ENCODE data around the gene KHDRBS2.
"Not testable (repeated sequence)": the region's sequence is repeated elsewhere in the genome, so short reads cannot be mapped to it uniquely, and the experiment has no call there.

The KHDRBS2 gene

GRCh38 chr6:61817716-61818115 lies 468.3 kb downstream of the KHDRBS2 start:
- no peak for DNase-seq (ENCODE audit: low read depth)
- H3K4me3 ChIP-seq (ENCODE audit: low read depth, low read length) = no peak overlapping the region
- TF ChIP-seq MYC (IDR thresholded peaks at IDR 0.05; ENCODE audit: low read depth, low read length) (no peak), POLR2A (IDR thresholded peaks at IDR 0.05; ENCODE audit: extremely low read depth, insufficient read length) (no peak), MAX (IDR thresholded peaks at IDR 0.05; ENCODE audit: low read depth, low read length) (no peak), CTCF (IDR thresholded peaks at IDR 0.05; ENCODE audit: low read depth, low read length) (no peak)

GRCh38 chr6:61810047-61810446 lies 476.0 kb downstream of the KHDRBS2 start:
- no peak overlapping the region for H3K4me3 ChIP-seq (ENCODE audit: low read depth, low read length)
- DNase-seq (ENCODE audit: low read depth) = no peak
- TF ChIP-seq MYC (IDR thresholded peaks at IDR 0.05; ENCODE audit: low read depth, low read length) = no peak
- no peak for TF ChIP-seq POLR2A (IDR thresholded peaks at IDR 0.05; ENCODE audit: extremely low read depth, insufficient read length)
- TF ChIP-seq MAX (IDR thresholded peaks at IDR 0.05; ENCODE audit: low read depth, low read length) = no peak
- no peak for TF ChIP-seq CTCF (IDR thresholded peaks at IDR 0.05; ENCODE audit: low read depth, low read length)

- peak; percentile 45 for TF ChIP-seq CTCF (IDR thresholded peaks at IDR 0.05; ENCODE audit: low read depth, low read length)
- TF ChIP-seq POLR2A (IDR thresholded peaks at IDR 0.05; ENCODE audit: extremely low read depth, insufficient read length) = no peak
- peak; percentile 56 for DNase-seq (ENCODE audit: low read depth)
- H3K4me3 ChIP-seq (ENCODE audit: low read depth, low read length) = no peak overlapping the region
Measured at GRCh38 chr6:61809004-61809595, 476.9 kb downstream of the KHDRBS2 start.

GRCh38 chr6:61787998-61788397 lies 498.0 kb downstream of the KHDRBS2 start:
- no peak for TF ChIP-seq MYC (IDR thresholded peaks at IDR 0.05; ENCODE audit: low read depth, low read length)
- TF ChIP-seq MAX (IDR thresholded peaks at IDR 0.05; ENCODE audit: low read depth, low read length) = no peak
- no peak for TF ChIP-seq CTCF (IDR thresholded peaks at IDR 0.05; ENCODE audit: low read depth, low read length)
- no peak for TF ChIP-seq POLR2A (IDR thresholded peaks at IDR 0.05; ENCODE audit: extremely low read depth, insufficient read length)
- no peak for DNase-seq (ENCODE audit: low read depth)
- H3K4me3 ChIP-seq (ENCODE audit: low read depth, low read length) = no peak overlapping the region

- not testable (repeated sequence) for DNase-seq (ENCODE audit: low read depth); H3K4me3 ChIP-seq (ENCODE audit: low read depth, low read length)
Measured at GRCh38 chr6:61769446-61769845, 516.6 kb downstream of the KHDRBS2 start.

GRCh38 chr6:61755739-61756138 lies 530.3 kb downstream of the KHDRBS2 start:
- TF ChIP-seq MYC (IDR thresholded peaks at IDR 0.05; ENCODE audit: low read depth, low read length) (no peak), MAX (IDR thresholded peaks at IDR 0.05; ENCODE audit: low read depth, low read length) (no peak), CTCF (IDR thresholded peaks at IDR 0.05; ENCODE audit: low read depth, low read length) (no peak), POLR2A (IDR thresholded peaks at IDR 0.05; ENCODE audit: extremely low read depth, insufficient read length) (no peak)
- DNase-seq (ENCODE audit: low read depth) = peak; percentile 6
- no peak overlapping the region for H3K4me3 ChIP-seq (ENCODE audit: low read depth, low read length)
